Measurements from ENCODE around the gene BCAP29. TPM values are rescaled to one million over a fixed set of nuclear protein-coding genes. Genes with fewer than 3 reads are reported as not detected.
A peak's percentile ranks its signal among the peaks of the same experiment; 100 is the strongest.

Gene BCAP29
- polyA plus RNA-seq, 1 donor (not counting 4 experiments of a cell fraction or from before 2014, with no cell fraction given) = 141 TPM

DNA sequence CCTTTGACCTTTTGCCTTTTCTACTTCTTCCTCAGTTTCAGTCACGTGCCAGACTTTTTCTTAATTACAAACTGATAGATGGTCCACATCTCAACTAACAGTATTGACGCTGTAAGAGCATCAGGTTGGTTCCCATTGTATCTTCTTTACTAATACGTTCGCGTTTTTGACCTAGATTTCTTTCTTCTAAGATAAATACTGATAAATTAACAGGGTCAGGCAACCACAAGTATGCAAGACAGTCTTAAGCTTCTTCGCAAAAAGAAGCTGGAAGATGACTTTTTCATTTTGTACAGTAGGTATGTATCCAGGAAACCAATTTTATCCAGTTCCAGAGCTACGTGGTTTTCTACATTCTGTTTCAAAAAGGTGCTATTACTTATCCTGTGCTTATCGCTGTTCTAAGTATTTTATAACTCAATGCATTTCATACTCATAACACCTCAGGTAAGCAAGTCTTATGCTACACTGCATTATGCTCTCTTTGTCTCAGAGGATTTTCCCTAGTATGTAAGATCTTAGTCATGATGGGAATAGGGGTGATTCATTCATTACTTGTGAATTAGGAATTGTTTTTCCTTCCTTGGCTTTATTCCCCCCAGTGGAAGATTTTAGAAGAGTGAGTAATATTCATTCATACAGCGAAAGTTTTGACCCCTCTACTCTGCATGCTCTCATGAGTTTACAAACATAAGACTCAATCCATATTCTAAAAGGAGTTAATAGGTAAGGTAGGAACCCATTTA, 15.3 kb upstream of the BCAP29 start:
- Histone ChIP-seq H3K9me1 (ENCODE audit: control insufficient read depth, extremely low read depth, insufficient read depth, low read length) (no peaks in the 10 kb centered on the region), H3K4me1 (ENCODE audit: control insufficient read depth, extremely low read depth, insufficient read depth, low read length) (peaks cover 36% of the 10 kb centered on the region), H3K79me2 (ENCODE audit: control insufficient read depth, insufficient read depth, low read length) (peaks cover 33% of the 10 kb centered on the region), H3K9ac (ENCODE audit: control insufficient read depth, extremely low read depth, insufficient read depth, low read length) (peak overlapping the region; percentile 97), H2AFZ (ENCODE audit: control insufficient read depth, low read length) (peak overlapping the region; percentile 12), H4K20me1 (ENCODE audit: control insufficient read depth, extremely low read depth, insufficient read depth, low read length) (no peaks in the 10 kb centered on the region), H3K4me3 (ENCODE audit: control insufficient read depth in 2 of 3, extremely low read depth in 1 of 3, insufficient read depth in 2 of 3, low read depth in 1 of 3, low read length in 3 of 3) (peak overlapping the region; percentile 88 to 94 (median 93)), H3K27ac (ENCODE audit: control insufficient read depth, insufficient read depth, low read length) (peak overlapping the region; percentile 94), H3K36me3 (ENCODE audit: control insufficient read depth in 2 of 2, extremely low read depth in 1 of 2, insufficient read depth in 2 of 2, low read length in 2 of 2) (no peaks in the 10 kb centered on the region), H3K27me3 (ENCODE audit: control insufficient read depth, extremely low read depth, insufficient read depth, low read length) (no peaks in the 10 kb centered on the region), H3K9me3 (ENCODE audit: control insufficient read depth, low read depth, low read length) (no peaks in the 10 kb centered on the region), H3K4me2 (ENCODE audit: control insufficient read depth, extremely low read depth, insufficient read depth, low read depth, low read length) (peak overlapping the region; percentile 95)
- dilution Hi-C loops (cut with MboI; ENCODE audit: extremely low pct_ligation_motif_present, low sequenced_read_pairs) = no loop called here
- FAIRE-seq = peak; percentile 65
- peak; percentile 58 for DNase-seq (ENCODE audit: low read depth, low spot score)
- TF ChIP-seq, protein P1, sequence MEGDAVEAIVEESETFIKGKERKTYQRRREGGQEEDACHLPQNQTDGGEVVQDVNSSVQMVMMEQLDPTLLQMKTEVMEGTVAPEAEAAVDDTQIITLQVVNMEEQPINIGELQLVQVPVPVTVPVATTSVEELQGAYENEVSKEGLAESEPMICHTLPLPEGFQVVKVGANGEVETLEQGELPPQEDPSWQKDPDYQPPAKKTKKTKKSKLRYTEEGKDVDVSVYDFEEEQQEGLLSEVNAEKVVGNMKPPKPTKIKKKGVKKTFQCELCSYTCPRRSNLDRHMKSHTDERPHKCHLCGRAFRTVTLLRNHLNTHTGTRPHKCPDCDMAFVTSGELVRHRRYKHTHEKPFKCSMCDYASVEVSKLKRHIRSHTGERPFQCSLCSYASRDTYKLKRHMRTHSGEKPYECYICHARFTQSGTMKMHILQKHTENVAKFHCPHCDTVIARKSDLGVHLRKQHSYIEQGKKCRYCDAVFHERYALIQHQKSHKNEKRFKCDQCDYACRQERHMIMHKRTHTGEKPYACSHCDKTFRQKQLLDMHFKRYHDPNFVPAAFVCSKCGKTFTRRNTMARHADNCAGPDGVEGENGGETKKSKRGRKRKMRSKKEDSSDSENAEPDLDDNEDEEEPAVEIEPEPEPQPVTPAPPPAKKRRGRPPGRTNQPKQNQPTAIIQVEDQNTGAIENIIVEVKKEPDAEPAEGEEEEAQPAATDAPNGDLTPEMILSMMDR (optimal IDR thresholded peaks at IDR 0.05 in 1 of 3, IDR thresholded peaks at IDR 0.05 in 1 of 3, conservative IDR thresholded peaks at IDR 0.05 in 1 of 3; ENCODE audit: extremely low read depth in 1 of 3, insufficient read depth in 2 of 3, low read length in 3 of 3) = no peak
- TF ChIP-seq EZH2 (IDR thresholded peaks at IDR 0.05; ENCODE audit: low read length) = no peak

DNA sequence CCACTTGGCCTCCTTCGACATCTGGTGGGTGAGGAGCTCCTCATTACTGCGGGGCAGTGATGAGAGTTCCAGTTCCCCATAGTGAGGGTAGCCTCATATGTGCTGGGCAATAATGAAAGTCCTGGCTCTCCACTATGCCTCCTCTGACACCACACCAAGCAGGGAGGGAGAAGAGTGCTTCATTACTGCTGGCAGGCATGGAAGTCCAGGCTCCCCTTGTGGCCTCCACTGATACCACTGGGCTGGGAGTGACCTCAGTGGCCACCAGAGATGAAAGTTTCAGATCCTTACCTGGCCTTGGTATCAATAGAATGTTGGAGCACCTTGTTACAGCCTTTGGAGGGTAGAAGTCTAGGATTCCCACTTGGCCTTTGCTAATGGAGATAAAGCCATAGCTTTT, 9.7 kb upstream of the BCAP29 start:
- peaks cover 0 to 12% of the 10 kb centered on the region in 2 experiments for H3K36me3 ChIP-seq (ENCODE audit: control insufficient read depth in 2 of 2, extremely low read depth in 1 of 2, insufficient read depth in 2 of 2, low read length in 2 of 2)
- FAIRE-seq = no peak

More for the DNA sequence above, 9.7 kb upstream of the BCAP29 start:
- Histone ChIP-seq H3K4me2 (ENCODE audit: control insufficient read depth, extremely low read depth, insufficient read depth, low read depth, low read length) (no peak overlapping the region), H2AFZ (ENCODE audit: control insufficient read depth, low read length) (no peak overlapping the region), H3K4me3 (ENCODE audit: control insufficient read depth in 2 of 3, extremely low read depth in 1 of 3, insufficient read depth in 2 of 3, low read depth in 1 of 3, low read length in 3 of 3) (no peak overlapping the region), H3K4me1 (ENCODE audit: control insufficient read depth, extremely low read depth, insufficient read depth, low read length) (peaks cover 7% of the 10 kb centered on the region), H3K27me3 (ENCODE audit: control insufficient read depth, extremely low read depth, insufficient read depth, low read length) (no peaks in the 10 kb centered on the region), H4K20me1 (ENCODE audit: control insufficient read depth, extremely low read depth, insufficient read depth, low read length) (no peaks in the 10 kb centered on the region), H3K9ac (ENCODE audit: control insufficient read depth, extremely low read depth, insufficient read depth, low read length) (no peak overlapping the region), H3K9me3 (ENCODE audit: control insufficient read depth, low read depth, low read length) (no peaks in the 10 kb centered on the region), H3K27ac (ENCODE audit: control insufficient read depth, insufficient read depth, low read length) (no peak overlapping the region), H3K9me1 (ENCODE audit: control insufficient read depth, extremely low read depth, insufficient read depth, low read length) (no peaks in the 10 kb centered on the region), H3K79me2 (ENCODE audit: control insufficient read depth, insufficient read depth, low read length) (peaks cover 8% of the 10 kb centered on the region)
- dilution Hi-C loops (cut with MboI; ENCODE audit: extremely low pct_ligation_motif_present, low sequenced_read_pairs) = no loop called here
- no peak for DNase-seq (ENCODE audit: low read depth, low spot score)
- TF ChIP-seq, protein P1 (optimal IDR thresholded peaks at IDR 0.05 in 1 of 3, IDR thresholded peaks at IDR 0.05 in 1 of 3, conservative IDR thresholded peaks at IDR 0.05 in 1 of 3; ENCODE audit: extremely low read depth in 1 of 3, insufficient read depth in 2 of 3, low read length in 3 of 3) = no peak
- no peak for TF ChIP-seq EZH2 (IDR thresholded peaks at IDR 0.05; ENCODE audit: low read length)
